Heart left ventricle (tissue), 13 donors: ENCODE results near the gene TGFB2.

Experiments used
- POLR2A ChIP-seq, 2 donors: fragments of 450-650 bp; IDR thresholded peaks; one replicate each; pipeline ENCODE4 v1.6.1; 2017; ENCODE audit warnings: antibody characterized with exemption in 2 of 2, mild to moderate bottlenecking in 2 of 2, moderate library complexity in 2 of 2
- TF ChIP-seq, protein P1 (sequence below), 12 donors: fragments of 200-600 bp; sonication (generic) in 4 of 12; IDR thresholded peaks; one replicate each; pipeline versions ENCODE4 v1.5.0 to v1.8.0; 2018 to 2022; ENCODE audit warnings: antibody characterized with exemption in 12 of 12, mild to moderate bottlenecking in 5 of 12
- donor health status: ischemic (EF 13 %, LVEDD 7.1; RV severe dilation, severe dysfunction).
- donor health status: DM: no; HTN: yes; CAD: no.
- donor health status: DM: no; HTN: no; CAD: no.
- donor health status: ischemic (EF 25% LVEDD 6.9; RV normal size, moderate dysfunction).
- donor health status: ischemic (EF 25% LVEDD 5.7; RV mildly dilated, moderate dysfunction).
- donor health status: ischemic (EF 35%, LVEDD 5.7; RV mildly dilated, moderate dysfunction).
- donor health status: nonischemic (EF 11% LVEDD 7.7; RV severe dilation, severe dysfunction).
- donor health status: DM: yes; HTN: yes; CAD: no.
- donor health status: PGD.
- donor health status: ischemic (EF 29% LVEDD 5.4; RV normal size, mild dysfunction).
- donor health status: nonischemic (EF 23%, LVEDD 6.1; RV moderate dilation, normal function).

DNA sequence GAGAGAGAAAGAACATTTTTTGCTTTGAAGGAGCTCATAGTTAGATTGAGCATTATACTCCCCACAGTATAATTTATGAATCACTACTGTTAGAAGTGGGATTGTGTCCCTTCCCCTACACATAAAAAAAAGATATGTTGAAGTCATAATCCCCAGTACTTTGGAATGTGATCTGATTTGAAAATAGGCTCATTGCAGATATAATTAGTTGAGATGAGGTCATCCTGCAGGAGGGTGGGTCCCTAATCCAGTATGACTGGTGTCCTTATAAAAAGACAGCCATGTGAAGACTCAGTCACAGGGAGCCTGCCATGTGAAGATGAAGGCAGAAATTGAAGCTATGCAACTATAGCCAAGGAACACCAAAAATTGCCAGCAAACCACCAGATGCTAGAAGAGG, 76.4 kb downstream of the TGFB2 start:
- TF ChIP-seq, protein P1, sequence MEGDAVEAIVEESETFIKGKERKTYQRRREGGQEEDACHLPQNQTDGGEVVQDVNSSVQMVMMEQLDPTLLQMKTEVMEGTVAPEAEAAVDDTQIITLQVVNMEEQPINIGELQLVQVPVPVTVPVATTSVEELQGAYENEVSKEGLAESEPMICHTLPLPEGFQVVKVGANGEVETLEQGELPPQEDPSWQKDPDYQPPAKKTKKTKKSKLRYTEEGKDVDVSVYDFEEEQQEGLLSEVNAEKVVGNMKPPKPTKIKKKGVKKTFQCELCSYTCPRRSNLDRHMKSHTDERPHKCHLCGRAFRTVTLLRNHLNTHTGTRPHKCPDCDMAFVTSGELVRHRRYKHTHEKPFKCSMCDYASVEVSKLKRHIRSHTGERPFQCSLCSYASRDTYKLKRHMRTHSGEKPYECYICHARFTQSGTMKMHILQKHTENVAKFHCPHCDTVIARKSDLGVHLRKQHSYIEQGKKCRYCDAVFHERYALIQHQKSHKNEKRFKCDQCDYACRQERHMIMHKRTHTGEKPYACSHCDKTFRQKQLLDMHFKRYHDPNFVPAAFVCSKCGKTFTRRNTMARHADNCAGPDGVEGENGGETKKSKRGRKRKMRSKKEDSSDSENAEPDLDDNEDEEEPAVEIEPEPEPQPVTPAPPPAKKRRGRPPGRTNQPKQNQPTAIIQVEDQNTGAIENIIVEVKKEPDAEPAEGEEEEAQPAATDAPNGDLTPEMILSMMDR (IDR thresholded peaks at IDR 0.05), result no peak
- TF ChIP-seq POLR2A (IDR thresholded peaks at IDR 0.05), result no peak
